Upper lobe of right lung (tissue), 1 donor: ENCODE measurements around the gene NCOA3. TPM values are rescaled to one million over a fixed set of nuclear protein-coding genes. Genes with fewer than 3 reads are reported as not detected.

Source experiments
- ATAC-seq: fragments of 200-7000 bp; cut with Tn5 transposase; one replicate; pipeline ENCODE4 v1.9.1; 2020; ENCODE audit warnings: mild to moderate bottlenecking, moderate library complexity
- DNase-seq: peaks from one replicate; pipeline ENCODE4 v3.0.0-alpha.2; 2020
- H3K27ac ChIP-seq: fragments of 200-600 bp; one replicate; pipeline ENCODE4 v1.8.0; 2022
- H3K27me3 ChIP-seq: fragments of 200-600 bp; one replicate; pipeline ENCODE4 v1.8.0; 2022; ENCODE audit warnings: mild to moderate bottlenecking
- H3K36me3 ChIP-seq: fragments of 200-600 bp; one replicate; pipeline ENCODE4 v1.8.0; 2022
- H3K4me1 ChIP-seq: fragments of 200-600 bp; one replicate; pipeline ENCODE4 v1.8.0; 2022
- H3K4me3 ChIP-seq: fragments of 200-600 bp; one replicate; pipeline ENCODE4 v1.8.0; 2022; ENCODE audit warnings: mild to moderate bottlenecking
- H3K9me3 ChIP-seq: fragments of 200-600 bp; one replicate; pipeline ENCODE4 v1.8.0; 2022
- intact Hi-C: fragments of 100-400 bp; cut with DNase I; formaldehyde crosslinking; loops from one replicate; pipeline ENCODE4 v1.11.0; 2022
- total RNA-seq: library from RNA; stranded (reverse); fragmentation: NEBNext Ultra II Directional; extraction: Animal tissue kit (Norgen Biotek cat#: 25700); gene quantifications from one replicate; pipeline ENCODE4 v1.2.1, GENCODE V29; 2021
- TF ChIP-seq, protein P1 (sequence below): fragments of 200-600 bp; IDR thresholded peaks from one replicate; pipeline ENCODE4 v1.8.0; 2022; ENCODE audit warnings: antibody characterized with exemption
- donor health status: DM: no; HTN: yes; CAD: no; lungs with severe emphysema.

The NCOA3 gene
- total RNA-seq, 1 donor from 2014 or later, result 48.8 TPM

DNA sequence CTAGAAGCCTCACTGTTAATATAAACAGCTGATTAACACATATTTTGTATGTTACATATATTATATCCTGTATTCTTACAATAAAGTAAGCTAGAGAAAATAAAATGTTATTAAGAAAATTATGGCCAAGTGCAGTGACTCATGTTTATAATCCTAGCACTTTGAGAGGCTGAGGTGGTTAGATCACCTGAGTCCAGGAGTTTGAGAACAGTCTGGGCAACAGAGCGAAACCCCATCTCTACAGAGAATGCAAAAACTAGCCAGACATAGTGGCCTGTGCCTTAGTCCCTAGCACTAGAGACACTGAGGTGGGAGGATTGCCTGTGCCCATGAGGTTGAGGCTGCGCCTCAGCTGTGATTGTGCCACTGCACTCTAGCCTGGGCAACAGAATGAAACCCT is 81.9 kb downstream of the NCOA3 start:
- Histone ChIP-seq H3K9me3 (no peaks in the 10 kb centered on the region), H3K27ac (no peak overlapping the region), H3K36me3 (peaks cover 18% of the 10 kb centered on the region), H3K4me1 (peaks cover 14% of the 10 kb centered on the region), H3K27me3 (no peaks in the 10 kb centered on the region), H3K4me3 (no peak overlapping the region)
- DNase-seq (no peak), ATAC-seq (no peak)
- intact Hi-C loops, result no loop called here
- TF ChIP-seq, protein P1, sequence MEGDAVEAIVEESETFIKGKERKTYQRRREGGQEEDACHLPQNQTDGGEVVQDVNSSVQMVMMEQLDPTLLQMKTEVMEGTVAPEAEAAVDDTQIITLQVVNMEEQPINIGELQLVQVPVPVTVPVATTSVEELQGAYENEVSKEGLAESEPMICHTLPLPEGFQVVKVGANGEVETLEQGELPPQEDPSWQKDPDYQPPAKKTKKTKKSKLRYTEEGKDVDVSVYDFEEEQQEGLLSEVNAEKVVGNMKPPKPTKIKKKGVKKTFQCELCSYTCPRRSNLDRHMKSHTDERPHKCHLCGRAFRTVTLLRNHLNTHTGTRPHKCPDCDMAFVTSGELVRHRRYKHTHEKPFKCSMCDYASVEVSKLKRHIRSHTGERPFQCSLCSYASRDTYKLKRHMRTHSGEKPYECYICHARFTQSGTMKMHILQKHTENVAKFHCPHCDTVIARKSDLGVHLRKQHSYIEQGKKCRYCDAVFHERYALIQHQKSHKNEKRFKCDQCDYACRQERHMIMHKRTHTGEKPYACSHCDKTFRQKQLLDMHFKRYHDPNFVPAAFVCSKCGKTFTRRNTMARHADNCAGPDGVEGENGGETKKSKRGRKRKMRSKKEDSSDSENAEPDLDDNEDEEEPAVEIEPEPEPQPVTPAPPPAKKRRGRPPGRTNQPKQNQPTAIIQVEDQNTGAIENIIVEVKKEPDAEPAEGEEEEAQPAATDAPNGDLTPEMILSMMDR, result no peak

DNA sequence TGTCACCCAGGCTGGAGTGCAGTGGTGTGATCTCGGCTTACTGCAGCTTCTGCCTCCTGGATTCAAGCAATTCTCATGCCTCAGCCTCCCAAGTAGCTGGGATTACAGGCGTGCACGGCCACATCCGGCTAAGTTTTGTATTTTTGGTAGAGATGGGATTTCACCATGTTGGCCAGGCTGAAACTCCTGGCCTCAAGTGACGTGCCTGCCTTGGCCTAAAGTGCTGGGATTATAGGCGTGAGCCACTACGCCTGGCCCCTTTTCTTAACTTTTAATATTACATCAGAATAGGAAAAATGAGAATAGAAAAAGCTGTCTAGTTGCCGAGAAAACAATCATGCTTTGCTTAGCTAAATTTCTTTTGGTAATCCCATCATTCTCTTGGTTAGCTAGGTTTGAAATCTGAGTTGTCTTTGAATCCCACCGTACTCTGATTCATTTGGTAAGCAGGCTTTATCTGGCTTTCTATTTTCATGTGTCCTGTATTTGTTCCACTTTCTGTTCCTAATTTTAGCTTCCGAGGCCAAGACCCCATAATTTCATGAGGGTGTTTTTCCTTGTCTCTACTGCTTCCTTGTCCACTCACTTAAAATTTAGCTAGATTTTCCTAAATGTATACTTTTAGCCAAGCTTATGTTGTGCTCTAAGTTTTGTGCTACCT is 83.5 kb downstream of the NCOA3 start:
- no peak for DNase-seq
- Histone ChIP-seq H3K4me3 (no peak overlapping the region), H3K27me3 (no peaks in the 10 kb centered on the region), H3K4me1 (no peaks in the 10 kb centered on the region), H3K9me3 (no peaks in the 10 kb centered on the region), H3K27ac (no peak overlapping the region), H3K36me3 (peaks cover 18% of the 10 kb centered on the region)
- no peak for ATAC-seq
- TF ChIP-seq, protein P1, result no peak
- intact Hi-C loops, result no loop called here

DNA sequence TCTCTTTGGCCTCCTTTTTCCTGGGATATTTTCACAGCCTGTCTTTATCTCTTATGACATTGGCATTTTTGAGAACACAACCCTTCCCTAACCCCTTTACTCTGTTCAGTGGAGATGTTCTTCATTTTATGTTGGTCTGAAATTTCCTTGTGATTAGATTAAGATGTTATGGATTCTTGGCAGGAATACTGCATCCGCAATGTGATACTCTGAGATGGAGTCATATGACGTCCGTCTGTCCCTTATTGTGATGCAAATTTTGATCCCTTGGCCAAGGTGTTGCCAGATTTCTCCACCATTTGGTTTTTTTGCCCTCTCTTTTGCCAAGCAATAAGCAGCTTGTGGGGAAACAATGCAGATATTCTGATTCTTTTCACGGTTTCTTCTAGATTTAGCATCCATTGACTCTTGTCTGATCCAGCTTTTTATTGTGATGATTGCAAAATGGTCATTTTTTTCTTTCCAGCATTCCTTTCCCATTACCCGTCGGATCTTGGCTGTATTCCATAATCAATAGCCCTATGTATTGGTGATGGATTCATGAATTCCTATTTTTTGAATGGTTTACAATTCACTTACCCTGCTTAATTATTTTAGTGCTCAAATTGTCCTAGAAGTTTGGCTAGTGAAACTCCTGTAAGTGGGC is 85.1 kb downstream of the NCOA3 start:
- H3K4me3 ChIP-seq, result no peak overlapping the region
- intact Hi-C loops, result no loop called here
- ATAC-seq (no peak), DNase-seq (no peak)
- no peaks in the 10 kb centered on the region for H3K4me1 ChIP-seq
- TF ChIP-seq, protein P1, result no peak
- no peaks in the 10 kb centered on the region for H3K9me3 ChIP-seq
- peaks cover 18% of the 10 kb centered on the region for H3K36me3 ChIP-seq
- no peaks in the 10 kb centered on the region for H3K27me3 ChIP-seq
- no peak overlapping the region for H3K27ac ChIP-seq

DNA sequence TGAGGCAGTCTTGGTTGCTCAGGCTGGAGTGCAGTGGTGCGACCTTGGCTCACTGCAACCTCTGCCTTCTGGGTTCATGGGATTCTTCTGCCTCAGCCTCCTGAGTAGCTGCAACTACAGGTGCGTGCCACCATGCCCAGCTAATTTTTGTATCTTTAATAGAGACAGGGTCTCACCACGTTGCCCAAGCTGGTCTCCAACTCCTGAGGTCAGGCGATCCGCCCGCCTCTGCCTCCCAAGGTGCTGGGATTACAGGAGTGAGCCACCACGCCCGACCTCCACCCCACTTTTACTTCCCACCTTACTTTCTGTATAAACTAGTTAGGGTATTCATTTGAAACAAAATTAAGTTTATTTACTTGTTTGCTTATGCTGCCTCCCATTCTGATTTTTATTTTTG is 86.5 kb downstream of the NCOA3 start:
- H3K4me1 ChIP-seq, result no peaks in the 10 kb centered on the region
- no peak overlapping the region for H3K4me3 ChIP-seq
- no peak for DNase-seq
- peaks cover 14% of the 10 kb centered on the region for H3K36me3 ChIP-seq
- TF ChIP-seq, protein P1, result no peak
- H3K27me3 ChIP-seq, result no peaks in the 10 kb centered on the region
- no peak overlapping the region for H3K27ac ChIP-seq
- ATAC-seq, result no peak
- H3K9me3 ChIP-seq, result no peaks in the 10 kb centered on the region
- intact Hi-C loops, result no loop called here

DNA sequence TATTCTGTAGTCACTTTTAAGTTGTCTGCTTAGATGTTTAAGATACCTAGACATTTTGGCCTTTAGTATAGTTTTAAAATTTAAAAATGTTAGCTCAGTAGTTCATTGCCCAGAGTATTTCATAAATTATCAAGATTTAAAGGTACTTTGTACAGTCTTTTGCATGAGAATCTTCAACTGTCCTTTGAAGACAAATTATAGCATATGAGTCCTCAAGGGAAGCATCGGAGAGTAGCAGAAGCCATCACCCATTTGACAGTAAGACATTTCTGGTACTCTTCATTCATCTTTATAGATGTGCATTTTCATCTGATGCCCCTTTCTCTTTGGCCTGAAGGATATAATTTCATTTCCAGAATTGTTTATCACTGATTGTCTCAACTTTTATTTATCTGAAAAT is 89.5 kb downstream of the NCOA3 start:
- intact Hi-C loops, result no loop called here
- no peaks in the 10 kb centered on the region for H3K36me3 ChIP-seq

More for the DNA sequence above, 89.5 kb downstream of the NCOA3 start:
- TF ChIP-seq, protein P1, result no peak
- H3K27ac ChIP-seq, result no peak overlapping the region
- DNase-seq, result no peak
- ATAC-seq, result no peak
- no peaks in the 10 kb centered on the region for H3K4me1 ChIP-seq
- H3K27me3 ChIP-seq, result no peaks in the 10 kb centered on the region
- no peak overlapping the region for H3K4me3 ChIP-seq
- no peaks in the 10 kb centered on the region for H3K9me3 ChIP-seq
